Measurements from ENCODE around the gene ERICH4. TPM values are rescaled to one million over a fixed set of nuclear protein-coding genes. Genes with fewer than 3 reads are reported as not detected.
A peak's percentile ranks its signal among the peaks of the same experiment; 100 is the strongest.

The ERICH4 gene
- total and polyA plus RNA-seq, 2 of the 13 experiments (the other 11 are each of a cell fraction or from before 2014, with no cell fraction given): 0.40 to 0.64 TPM

- TF ChIP-seq DR1 (CRISPR knock-in tag; IDR thresholded peaks at IDR 0.05) (no peak), MYPOP (CRISPR knock-in tag; IDR thresholded peaks at IDR 0.05) (no peak), HNRNPK (IDR thresholded peaks at IDR 0.05; ENCODE audit: low read depth, low read length, poor library complexity, severe bottlenecking) (no peak), ZBTB33 (CRISPR knock-in tag; IDR thresholded peaks at IDR 0.05) (peak; percentile 79; the same call in 1 of the 2 replicates), STAT5B (CRISPR knock-in tag; IDR thresholded peaks at IDR 0.05) (no peak), ZNF296 (CRISPR knock-in tag; conservative IDR thresholded peaks at IDR 0.05) (no peak), RORA (CRISPR knock-in tag; IDR thresholded peaks at IDR 0.05) (no peak), MED1 (CRISPR knock-in tag; IDR thresholded peaks at IDR 0.05) (no peak), ZNF605 (CRISPR knock-in tag; IDR thresholded peaks at IDR 0.05) (no peak), ZNF460 (CRISPR knock-in tag; IDR thresholded peaks at IDR 0.05; ENCODE audit: borderline replicate concordance) (no peak), ZNF83 (CRISPR knock-in tag; IDR thresholded peaks at IDR 0.05; ENCODE audit: borderline replicate concordance) (no peak), TARDBP (CRISPR knock-in tag; IDR thresholded peaks at IDR 0.05) (no peak), HIC2 (CRISPR knock-in tag; IDR thresholded peaks at IDR 0.05; ENCODE audit: low read depth) (no peak), DBP (CRISPR knock-in tag; IDR thresholded peaks at IDR 0.05; ENCODE audit: not compliant biosample characterization) (no peak), RARA (CRISPR knock-in tag; IDR thresholded peaks at IDR 0.05) (0 out of 2 replicates have a peak, but pooled peaks have one; percentile 10), NAIF1 (CRISPR knock-in tag; IDR thresholded peaks at IDR 0.05; ENCODE audit: borderline replicate concordance) (no peak), HNF1B (CRISPR knock-in tag; IDR thresholded peaks at IDR 0.05) (no peak), ZBTB43 (CRISPR knock-in tag; conservative IDR thresholded peaks at IDR 0.05) (no peak), ZNF362 (CRISPR knock-in tag; IDR thresholded peaks at IDR 0.05; ENCODE audit: borderline replicate concordance) (no peak)
Measured at GRCh38 chr19:41426116-41426841, 16.7 kb upstream of the ERICH4 start (continued).

Measured in HepG2 (cell line).